Measurements from ENCODE around the gene STK32B. TPM values are rescaled to one million over a fixed set of nuclear protein-coding genes. Genes with fewer than 3 reads are reported as not detected.

The STK32B gene
- total and polyA plus RNA-seq, 9 of the 15 experiments (the other 6 are each of a cell fraction or from before 2014, with no cell fraction given) = 0.03 to 0.20 (median 0.07) TPM; not detected in 2

DNA sequence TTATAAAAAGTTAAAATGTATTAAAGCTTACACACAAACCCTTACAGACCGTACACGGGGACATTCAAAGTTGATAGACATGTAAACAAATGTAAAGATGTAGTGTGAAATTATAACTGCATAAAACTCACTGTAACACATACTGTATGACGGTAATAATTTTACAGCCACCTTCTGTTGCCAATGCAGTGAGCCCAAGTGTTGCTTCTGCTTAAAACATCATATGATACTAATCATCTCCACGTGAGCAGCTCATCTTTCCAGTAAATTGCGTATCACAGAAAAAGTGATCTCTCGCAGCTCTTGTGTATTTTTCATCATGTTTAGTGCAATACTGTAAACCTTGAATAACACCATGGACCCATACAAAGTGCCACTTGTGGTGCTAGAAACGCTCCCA is 233.2 kb downstream of the STK32B start:
- no TSS peak for BruUV-seq (replicated peaks)
- Histone ChIP-seq H3K9me1 (ENCODE audit: control insufficient read depth, insufficient read depth, low read length) (no peaks in the 10 kb centered on the region), H3K79me2 (ENCODE audit: control insufficient read depth, insufficient read depth, low read length) (no peaks in the 10 kb centered on the region), H3K27ac (ENCODE audit: extremely low read depth, low read depth, low read length) (no peak overlapping the region), H3K36me3 (ENCODE audit: control insufficient read depth, insufficient read depth, low read length) (no peaks in the 10 kb centered on the region), H3K4me1 (replicated peaks in 1 of 2; ENCODE audit: control insufficient read depth in 2 of 2, insufficient read depth in 2 of 2, low read length in 2 of 2) (no peaks in the 10 kb centered on the region), H2AFZ (ENCODE audit: low read depth, low read length) (no peak overlapping the region), H4K20me1 (replicated peaks; ENCODE audit: control insufficient read depth, insufficient read depth, low read length) (no peaks in the 10 kb centered on the region), H3K9me3 (replicated peaks; ENCODE audit: control insufficient read depth, insufficient read depth, low read depth, low read length) (no peaks in the 10 kb centered on the region), H3K4me3 (no peak overlapping the region), H3K4me2 (ENCODE audit: insufficient read depth, low read length) (no peak overlapping the region), H3K27me3 (ENCODE audit: control insufficient read depth in 2 of 2, insufficient read depth in 2 of 2, low read length in 2 of 2) (no peaks in the 10 kb centered on the region), H3K9ac (ENCODE audit: insufficient read depth in 1 of 2, low read depth in 2 of 2, low read length in 2 of 2) (no peak overlapping the region)
- ATAC-seq (no peak), DNase-seq (ENCODE audit: extremely low read depth in 1 of 4, low spot score in 3 of 4) (no peak), FAIRE-seq (no peak)
- ChIA-PET CTCF (ENCODE audit: low intra/inter-chr PET ratio) (no interaction called here), POLR2A (no interaction called here)
- intact Hi-C loops (cut with micrococcal nuclease) = no loop called here
- no peak for TF ChIP-seq POLR2A (conservative IDR thresholded peaks at IDR 0.05)
- TF ChIP-seq RBM25 (IDR thresholded peaks at IDR 0.05; ENCODE audit: low read depth, low read length, severe bottlenecking) = no peak
- TF ChIP-seq ZNF584 (CRISPR knock-in tag; IDR thresholded peaks at IDR 0.05; ENCODE audit: low read depth) = no peak
- TF ChIP-seq CREM (IDR thresholded peaks at IDR 0.05; ENCODE audit: low read depth) = no peak
- TF ChIP-seq CSDE1 (IDR thresholded peaks at IDR 0.05) = no peak
- no peak for TF ChIP-seq RBM34 (IDR thresholded peaks at IDR 0.05; ENCODE audit: borderline replicate concordance, insufficient read depth, low read length)
- in situ Hi-C loops (cut with MboI) = no loop called here
- WGBS (ENCODE audit: insufficient coverage, low coverage, missing lambda C conversion rate) = 3% methylated on average over 7 of the region's 7 CpGs

DNA sequence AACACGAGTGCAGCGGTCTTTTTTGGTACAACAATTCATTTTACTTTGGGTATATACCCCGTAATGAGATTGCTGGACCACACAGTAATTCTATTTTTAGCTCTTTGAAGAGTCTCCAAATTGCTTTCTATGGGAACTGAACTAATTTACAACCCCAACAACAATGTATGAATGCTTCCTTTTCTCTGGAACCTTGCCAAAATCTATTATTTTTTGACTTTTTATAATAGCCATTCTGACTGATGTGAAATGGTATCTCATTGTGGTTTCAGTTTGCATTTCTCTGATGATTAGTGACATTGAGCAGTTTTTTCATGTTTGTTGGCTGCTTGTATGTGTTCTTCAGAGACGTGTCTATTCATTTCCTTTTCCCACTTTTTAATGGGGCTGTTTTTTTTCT is 240.8 kb downstream of the STK32B start:
- H3K36me3 ChIP-seq (ENCODE audit: control insufficient read depth, insufficient read depth, low read length) = no peaks in the 10 kb centered on the region
- H2AFZ ChIP-seq (ENCODE audit: low read depth, low read length) = no peak overlapping the region
- intact Hi-C loops (cut with micrococcal nuclease) (no loop called here), in situ Hi-C loops (cut with MboI) (no loop called here)
- POLR2A ChIA-PET = no interaction called here
- no peaks in the 10 kb centered on the region for H3K4me1 ChIP-seq (replicated peaks in 1 of 2; ENCODE audit: control insufficient read depth in 2 of 2, insufficient read depth in 2 of 2, low read length in 2 of 2)
- no peaks in the 10 kb centered on the region for H3K27me3 ChIP-seq (ENCODE audit: control insufficient read depth in 2 of 2, insufficient read depth in 2 of 2, low read length in 2 of 2)
- 0% methylated on average over 4 of the region's 4 CpGs for WGBS (ENCODE audit: insufficient coverage, low coverage, missing lambda C conversion rate)
- DNase-seq (ENCODE audit: extremely low read depth in 1 of 4, low spot score in 3 of 4) (no peak), FAIRE-seq (no peak), ATAC-seq (no peak)
- CTCF ChIA-PET (ENCODE audit: low intra/inter-chr PET ratio) = no interaction called here
- H4K20me1 ChIP-seq (replicated peaks; ENCODE audit: control insufficient read depth, insufficient read depth, low read length) = no peaks in the 10 kb centered on the region
- no peak overlapping the region for H3K4me3 ChIP-seq
- H3K9me1 ChIP-seq (ENCODE audit: control insufficient read depth, insufficient read depth, low read length) = no peaks in the 10 kb centered on the region
- BruUV-seq (replicated peaks) = no TSS peak
- H3K9ac ChIP-seq (ENCODE audit: insufficient read depth in 1 of 2, low read depth in 2 of 2, low read length in 2 of 2) = no peak overlapping the region
- H3K79me2 ChIP-seq (ENCODE audit: control insufficient read depth, insufficient read depth, low read length) = no peaks in the 10 kb centered on the region
- no peak overlapping the region for H3K4me2 ChIP-seq (ENCODE audit: insufficient read depth, low read length)
- H3K9me3 ChIP-seq (replicated peaks; ENCODE audit: control insufficient read depth, insufficient read depth, low read depth, low read length) = no peaks in the 10 kb centered on the region
- TF ChIP-seq, protein P1, sequence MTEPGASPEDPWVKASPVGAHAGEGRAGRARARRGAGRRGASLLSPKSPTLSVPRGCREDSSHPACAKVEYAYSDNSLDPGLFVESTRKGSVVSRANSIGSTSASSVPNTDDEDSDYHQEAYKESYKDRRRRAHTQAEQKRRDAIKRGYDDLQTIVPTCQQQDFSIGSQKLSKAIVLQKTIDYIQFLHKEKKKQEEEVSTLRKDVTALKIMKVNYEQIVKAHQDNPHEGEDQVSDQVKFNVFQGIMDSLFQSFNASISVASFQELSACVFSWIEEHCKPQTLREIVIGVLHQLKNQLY (CRISPR knock-in tag; conservative IDR thresholded peaks at IDR 0.05) = no peak
- TF ChIP-seq PTRF (tag; IDR thresholded peaks at IDR 0.05) = no peak
- TF ChIP-seq, protein P2, sequence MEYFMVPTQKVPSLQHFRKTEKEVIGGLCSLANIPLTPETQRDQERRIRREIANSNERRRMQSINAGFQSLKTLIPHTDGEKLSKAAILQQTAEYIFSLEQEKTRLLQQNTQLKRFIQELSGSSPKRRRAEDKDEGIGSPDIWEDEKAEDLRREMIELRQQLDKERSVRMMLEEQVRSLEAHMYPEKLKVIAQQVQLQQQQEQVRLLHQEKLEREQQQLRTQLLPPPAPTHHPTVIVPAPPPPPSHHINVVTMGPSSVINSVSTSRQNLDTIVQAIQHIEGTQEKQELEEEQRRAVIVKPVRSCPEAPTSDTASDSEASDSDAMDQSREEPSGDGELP (CRISPR knock-in tag; IDR thresholded peaks at IDR 0.05; ENCODE audit: borderline replicate concordance) = no peak
- TF ChIP-seq NFIX (CRISPR knock-in tag; IDR thresholded peaks at IDR 0.05; ENCODE audit: low read depth) = peak; percentile 18; the same call in 1 of the 2 replicates
- no peak for TF ChIP-seq PURB (CRISPR knock-in tag; IDR thresholded peaks at IDR 0.05; ENCODE audit: low read depth)
- no peak for TF ChIP-seq POLR2A (conservative IDR thresholded peaks at IDR 0.05)
- TF ChIP-seq, protein P3, sequence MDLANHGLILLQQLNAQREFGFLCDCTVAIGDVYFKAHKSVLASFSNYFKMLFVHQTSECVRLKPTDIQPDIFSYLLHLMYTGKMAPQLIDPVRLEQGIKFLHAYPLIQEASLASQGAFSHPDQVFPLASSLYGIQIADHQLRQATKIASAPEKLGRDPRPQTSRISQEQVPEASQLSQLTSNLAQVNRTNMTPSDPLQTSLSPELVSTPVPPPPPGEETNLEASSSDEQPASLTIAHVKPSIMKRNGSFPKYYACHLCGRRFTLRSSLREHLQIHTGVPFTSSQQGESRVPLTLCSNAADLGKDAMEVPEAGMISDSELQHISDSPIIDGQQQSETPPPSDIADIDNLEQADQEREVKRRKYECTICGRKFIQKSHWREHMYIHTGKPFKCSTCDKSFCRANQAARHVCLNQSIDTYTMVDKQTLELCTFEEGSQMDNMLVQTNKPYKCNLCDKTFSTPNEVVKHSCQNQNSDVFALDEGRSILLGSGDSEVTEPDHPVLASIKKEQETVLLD (IDR thresholded peaks at IDR 0.05) = no peak
- TF ChIP-seq ZBED1 (IDR thresholded peaks at IDR 0.05) = no peak
- TF ChIP-seq NCOA1 (IDR thresholded peaks at IDR 0.05; ENCODE audit: low read depth) = no peak
- TF ChIP-seq ZNF165 (CRISPR knock-in tag; IDR thresholded peaks at IDR 0.05; ENCODE audit: borderline replicate concordance) = no peak
- TF ChIP-seq NFIC (IDR thresholded peaks at IDR 0.05) = peak; percentile 65; the same call in 1 of the 2 replicates
- no peak overlapping the region for H3K27ac ChIP-seq (ENCODE audit: extremely low read depth, low read depth, low read length)
